ENCODE results near the gene GALNT2.

Gene GALNT2

DNA sequence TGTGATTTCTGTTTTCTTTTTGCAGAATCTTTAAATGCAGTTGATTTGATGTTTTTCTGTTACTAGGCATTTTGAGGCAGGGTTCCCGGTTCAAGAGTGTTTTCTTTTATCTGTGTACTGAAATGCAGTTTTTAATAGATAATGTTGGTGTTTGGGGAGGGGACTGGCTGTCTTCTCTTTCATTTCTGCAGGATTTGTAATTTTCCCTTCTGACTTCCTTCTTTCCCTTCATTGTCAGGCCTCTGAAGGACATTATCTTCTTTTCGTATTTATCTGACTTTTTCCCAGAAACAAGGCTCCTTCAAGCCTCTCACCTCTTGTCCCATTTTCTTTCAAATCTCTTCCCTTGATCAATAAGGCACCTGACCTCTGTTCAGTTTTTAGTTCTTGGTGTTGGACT is 1.5 kb upstream of the GALNT2 start:
- DNase-seq (ENCODE audit: low read depth in 1 of 2, low spot score in 1 of 2): no peak
- Histone ChIP-seq H3K4me3 (replicated peaks; ENCODE audit: insufficient read depth, low read length) (no peak overlapping the region; the same call in 1 of the 2 replicates), H3K27me3 (ENCODE audit: insufficient read depth, poor library complexity, severe bottlenecking) (no peaks in the 10 kb centered on the region), H3K27ac (replicated peaks) (peak overlapping the region; percentile 92)
- no peak for TF ChIP-seq GABPA (IDR thresholded peaks at IDR 0.05; ENCODE audit: low read depth)
- TF ChIP-seq REST (IDR thresholded peaks at IDR 0.05; ENCODE audit: insufficient replicate concordance, low read depth): no peak
- TF ChIP-seq SPI1 (IDR thresholded peaks at IDR 0.05; ENCODE audit: borderline replicate concordance, low read depth): no peak
- TF ChIP-seq, protein P1, sequence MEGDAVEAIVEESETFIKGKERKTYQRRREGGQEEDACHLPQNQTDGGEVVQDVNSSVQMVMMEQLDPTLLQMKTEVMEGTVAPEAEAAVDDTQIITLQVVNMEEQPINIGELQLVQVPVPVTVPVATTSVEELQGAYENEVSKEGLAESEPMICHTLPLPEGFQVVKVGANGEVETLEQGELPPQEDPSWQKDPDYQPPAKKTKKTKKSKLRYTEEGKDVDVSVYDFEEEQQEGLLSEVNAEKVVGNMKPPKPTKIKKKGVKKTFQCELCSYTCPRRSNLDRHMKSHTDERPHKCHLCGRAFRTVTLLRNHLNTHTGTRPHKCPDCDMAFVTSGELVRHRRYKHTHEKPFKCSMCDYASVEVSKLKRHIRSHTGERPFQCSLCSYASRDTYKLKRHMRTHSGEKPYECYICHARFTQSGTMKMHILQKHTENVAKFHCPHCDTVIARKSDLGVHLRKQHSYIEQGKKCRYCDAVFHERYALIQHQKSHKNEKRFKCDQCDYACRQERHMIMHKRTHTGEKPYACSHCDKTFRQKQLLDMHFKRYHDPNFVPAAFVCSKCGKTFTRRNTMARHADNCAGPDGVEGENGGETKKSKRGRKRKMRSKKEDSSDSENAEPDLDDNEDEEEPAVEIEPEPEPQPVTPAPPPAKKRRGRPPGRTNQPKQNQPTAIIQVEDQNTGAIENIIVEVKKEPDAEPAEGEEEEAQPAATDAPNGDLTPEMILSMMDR (IDR thresholded peaks at IDR 0.05; ENCODE audit: insufficient read depth, low read length): no peak
- TF ChIP-seq POLR2AphosphoS5 (IDR thresholded peaks at IDR 0.05; ENCODE audit: low read depth): no peak

- peak overlapping the region; percentile 68 for H3K4me3 ChIP-seq (replicated peaks; ENCODE audit: insufficient read depth, low read length)
- peak overlapping the region; percentile 92 for H3K27ac ChIP-seq (replicated peaks)
- no peak for DNase-seq (ENCODE audit: low read depth in 1 of 2, low spot score in 1 of 2)
Measured at GRCh38 chr1:230066031-230066430, 1.0 kb upstream of the GALNT2 start.

GRCh38 chr1:230067419-230067870 is 407 bp downstream of the GALNT2 start:
- Histone ChIP-seq H3K4me3 (replicated peaks; ENCODE audit: insufficient read depth, low read length) (peak overlapping the region; percentile 70), H3K27me3 (ENCODE audit: insufficient read depth, poor library complexity, severe bottlenecking) (no peaks in the 10 kb centered on the region), H3K27ac (replicated peaks) (peak overlapping the region; percentile 67)
- peak; percentile 41 to 50 for DNase-seq (ENCODE audit: low read depth in 1 of 2, low spot score in 1 of 2)
- TF ChIP-seq, protein P1 (IDR thresholded peaks at IDR 0.05; ENCODE audit: insufficient read depth, low read length): no peak
- TF ChIP-seq SPI1 (IDR thresholded peaks at IDR 0.05; ENCODE audit: borderline replicate concordance, low read depth) (no peak), POLR2AphosphoS5 (IDR thresholded peaks at IDR 0.05; ENCODE audit: low read depth) (0 out of 2 replicates have a peak, but pooled peaks have one; percentile 30), GABPA (IDR thresholded peaks at IDR 0.05; ENCODE audit: low read depth) (no peak)

More at GRCh38 chr1:230066031-230066430, 1.0 kb upstream of the GALNT2 start:
- no peak for TF ChIP-seq SPI1 (IDR thresholded peaks at IDR 0.05; ENCODE audit: borderline replicate concordance, low read depth)
- TF ChIP-seq REST (IDR thresholded peaks at IDR 0.05; ENCODE audit: insufficient replicate concordance, low read depth): no peak
- H3K27me3 ChIP-seq (ENCODE audit: insufficient read depth, poor library complexity, severe bottlenecking): no peaks in the 10 kb centered on the region

DNA sequence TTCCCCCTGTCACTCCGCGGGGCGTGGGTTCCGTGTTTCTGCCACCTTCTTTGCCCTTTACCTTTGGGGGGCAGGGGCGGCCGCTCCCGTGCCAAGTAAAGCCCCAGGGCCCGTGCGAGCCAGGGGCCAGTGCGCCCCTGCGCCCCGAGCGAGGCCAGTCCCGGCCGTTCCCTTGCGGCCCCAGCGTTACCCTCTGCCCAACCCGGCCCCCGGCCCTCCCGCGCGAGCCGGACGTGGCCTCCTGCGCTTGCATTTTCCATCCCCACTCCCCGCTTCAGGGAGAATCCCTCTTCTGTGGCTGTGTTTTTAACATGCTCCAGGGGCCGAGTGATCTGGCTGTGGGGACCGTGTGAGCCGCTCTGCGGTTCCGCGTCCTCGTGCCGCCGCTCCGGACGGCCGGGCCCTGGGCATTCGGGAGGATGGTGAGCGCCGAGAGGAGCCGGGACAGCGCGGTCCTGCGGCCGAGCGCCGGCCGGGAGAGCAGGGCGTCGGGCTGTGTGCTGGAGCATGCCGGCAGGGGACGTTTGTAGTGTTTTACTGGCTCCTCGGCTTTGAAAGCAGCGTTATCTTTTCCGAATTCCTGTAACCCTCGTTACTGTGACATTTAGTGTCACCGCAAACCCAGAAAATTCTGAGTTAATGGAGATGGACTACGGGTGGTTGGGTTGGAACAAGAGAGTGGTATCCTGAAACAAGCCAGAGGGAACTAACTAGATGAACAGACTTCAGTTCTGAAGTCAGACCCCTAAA is 1.0 kb downstream of the GALNT2 start:
- H3K27ac ChIP-seq (replicated peaks): peak overlapping the region; percentile 67
- TF ChIP-seq GABPA (IDR thresholded peaks at IDR 0.05; ENCODE audit: low read depth) (no peak), REST (IDR thresholded peaks at IDR 0.05; ENCODE audit: insufficient replicate concordance, low read depth) (no peak), POLR2AphosphoS5 (IDR thresholded peaks at IDR 0.05; ENCODE audit: low read depth) (no peak), SPI1 (IDR thresholded peaks at IDR 0.05; ENCODE audit: borderline replicate concordance, low read depth) (no peak)
- TF ChIP-seq, protein P1 (IDR thresholded peaks at IDR 0.05; ENCODE audit: insufficient read depth, low read length): no peak
- H3K4me3 ChIP-seq (replicated peaks; ENCODE audit: insufficient read depth, low read length): peak overlapping the region; percentile 70
- peak in 1 of 2 experiments; percentile 26 for DNase-seq (ENCODE audit: low read depth in 1 of 2, low spot score in 1 of 2)
- no peaks in the 10 kb centered on the region for H3K27me3 ChIP-seq (ENCODE audit: insufficient read depth, poor library complexity, severe bottlenecking)
